Activated T-cell treated with anti-CD3 and anti-CD28 coated beads, Interleukin-2, amount 50 U/mL, for 72 hours (primary cell): ENCODE data around the gene TRIM72. TPM values are rescaled to one million over a fixed set of nuclear protein-coding genes. Genes with fewer than 3 reads are reported as not detected.

ENCODE experiments used
- ATAC-seq, 2 donors: fragments of 150-1000 bp; cut with Tn5 transposase; replicated peaks in 1 of 2; 2 replicates each; pipeline ENCODE4 v1.10.0; 2021; ENCODE audit warnings: moderate library complexity in 2 of 2, mild to moderate bottlenecking in 1 of 2
- DNase-seq, 2 donors: peaks; one replicate each; pipeline ENCODE4 v3.0.0; 2021 to 2022; ENCODE audit warnings: mixed read lengths in 1 of 2
- H3K27ac Mint-ChIP-seq: one replicate; pipeline ENCODE4 v1.8.0; 2022; ENCODE audit warnings: mild to moderate bottlenecking, moderate library complexity, mixed read lengths
- H3K27me3 Mint-ChIP-seq: one replicate; pipeline ENCODE4 v1.8.0; 2022; ENCODE audit warnings: low read depth, mixed read lengths
- H3K36me3 Mint-ChIP-seq, 2 donors: one replicate each; pipeline ENCODE4 v1.8.0; 2022; ENCODE audit warnings: mixed read lengths in 2 of 2, mild to moderate bottlenecking in 1 of 2; ENCODE audit not compliant: insufficient read depth in 2 of 2
- H3K4me1 Mint-ChIP-seq: one replicate; pipeline ENCODE4 v1.8.0; 2022; ENCODE audit warnings: low read depth, mixed read lengths
- H3K4me3 Mint-ChIP-seq, 2 donors: one replicate each; pipeline ENCODE4 v1.8.0; 2022; ENCODE audit warnings: mild to moderate bottlenecking in 2 of 2, mixed read lengths in 2 of 2, moderate library complexity in 2 of 2
- H3K9me3 Mint-ChIP-seq, 2 donors: one replicate each; pipeline ENCODE4 v1.8.0; 2022; ENCODE audit warnings: mixed read lengths in 2 of 2
- total RNA-seq, 2 donors: library from RNA; stranded (reverse); gene quantifications; one replicate each; pipeline ENCODE4 v1.2.3, GENCODE V29; 2022

Gene TRIM72
- total RNA-seq, 2 donors from 2014 or later, result 0.05 TPM; not detected in 1

- Mint-ChIP-seq H3K9me3 (no peaks in the 10 kb centered on the region), H3K27me3 (no peaks in the 10 kb centered on the region), H3K4me3 (peak overlapping the region; percentile 56 to 71), H3K4me1 (peaks cover 92% of the 10 kb centered on the region), H3K36me3 (peaks cover 59 to 95% of the 10 kb centered on the region in 2 donors), H3K27ac (peak overlapping the region; percentile 89)
- ATAC-seq (no peak), DNase-seq (no peak)
These were observed 28.6 kb upstream of the TRIM72 start for GRCh38 chr16:31185339-31185738.

DNA sequence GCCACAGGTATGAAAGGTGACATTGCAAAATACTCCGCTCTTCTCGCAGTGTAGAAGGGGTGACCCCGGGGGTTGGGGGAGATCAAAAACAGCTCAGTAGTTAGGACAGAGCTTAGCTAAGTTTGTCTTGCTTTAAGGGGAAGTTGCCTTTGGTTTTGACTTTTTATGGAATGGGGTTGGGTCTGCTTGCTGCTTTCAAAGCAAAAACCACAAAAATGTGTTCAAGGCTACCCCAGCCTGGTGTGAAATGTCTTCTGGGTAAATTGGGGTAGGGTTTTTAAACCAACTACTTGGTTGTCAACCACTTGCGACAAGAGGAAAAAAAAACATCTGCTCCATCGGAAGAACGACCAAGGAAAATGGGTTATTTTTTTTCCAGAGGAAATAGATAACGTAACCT is 27.7 kb upstream of the TRIM72 start:
- Mint-ChIP-seq H3K36me3 (peaks cover 60 to 98% of the 10 kb centered on the region in 2 donors), H3K27ac (peak overlapping the region; percentile 89), H3K4me3 (peak overlapping the region; percentile 30 to 71), H3K4me1 (peaks cover 96% of the 10 kb centered on the region), H3K27me3 (no peaks in the 10 kb centered on the region), H3K9me3 (no peaks in the 10 kb centered on the region)
- no peak for ATAC-seq
- no peak for DNase-seq

- Mint-ChIP-seq H3K27ac (peak overlapping the region; percentile 89), H3K9me3 (no peaks in the 10 kb centered on the region), H3K36me3 (peaks cover 61 to 98% of the 10 kb centered on the region in 2 donors), H3K27me3 (no peaks in the 10 kb centered on the region), H3K4me1 (peaks cover 96% of the 10 kb centered on the region), H3K4me3 (peak overlapping the region; percentile 40 to 71)
- ATAC-seq, result peak; percentile 4
- no peak for DNase-seq
These were observed 26.8 kb upstream of the TRIM72 start for GRCh38 chr16:31186930-31187807.

- Mint-ChIP-seq H3K27ac (peak overlapping the region; percentile 89), H3K36me3 (peaks cover 55 to 97% of the 10 kb centered on the region in 2 donors), H3K9me3 (no peaks in the 10 kb centered on the region), H3K4me3 (no peak overlapping the region), H3K4me1 (peaks cover 96% of the 10 kb centered on the region), H3K27me3 (no peaks in the 10 kb centered on the region)
- DNase-seq, result no peak
- ATAC-seq, result no peak
These were observed 26.1 kb upstream of the TRIM72 start for GRCh38 chr16:31187808-31188189.

GRCh38 chr16:31188450-31189411 is 25.2 kb upstream of the TRIM72 start:
- Mint-ChIP-seq H3K36me3 (peaks cover 52 to 95% of the 10 kb centered on the region in 2 donors), H3K9me3 (no peaks in the 10 kb centered on the region), H3K27ac (peak overlapping the region; percentile 89), H3K4me3 (peak overlapping the region in 1 of 2 donors; percentile 21), H3K4me1 (peaks cover 96% of the 10 kb centered on the region), H3K27me3 (no peaks in the 10 kb centered on the region)
- DNase-seq (no peak), ATAC-seq (no peak)

- ATAC-seq, result no peak
- peak overlapping the region in 1 of 2 donors; percentile 21 for H3K4me3 Mint-ChIP-seq
- no peaks in the 10 kb centered on the region for H3K9me3 Mint-ChIP-seq
- DNase-seq, result no peak
- peaks cover 96% of the 10 kb centered on the region for H3K4me1 Mint-ChIP-seq
- H3K27me3 Mint-ChIP-seq, result no peaks in the 10 kb centered on the region
- peaks cover 50 to 95% of the 10 kb centered on the region in 2 donors for H3K36me3 Mint-ChIP-seq
- peak overlapping the region; percentile 89 for H3K27ac Mint-ChIP-seq
These were observed 24.5 kb upstream of the TRIM72 start for GRCh38 chr16:31189412-31189778.

GRCh38 chr16:31190061-31190460 is 23.9 kb upstream of the TRIM72 start:
- no peaks in the 10 kb centered on the region for H3K27me3 Mint-ChIP-seq
- ATAC-seq, result peak in 1 of 2 donors; percentile 8
- peak overlapping the region in 1 of 2 donors; percentile 7 for H3K4me3 Mint-ChIP-seq
- peak overlapping the region; percentile 89 for H3K27ac Mint-ChIP-seq
- H3K9me3 Mint-ChIP-seq, result no peaks in the 10 kb centered on the region
- H3K4me1 Mint-ChIP-seq, result peaks cover 94% of the 10 kb centered on the region
- H3K36me3 Mint-ChIP-seq, result peaks cover 46 to 94% of the 10 kb centered on the region in 2 donors
- DNase-seq, result no peak

DNA sequence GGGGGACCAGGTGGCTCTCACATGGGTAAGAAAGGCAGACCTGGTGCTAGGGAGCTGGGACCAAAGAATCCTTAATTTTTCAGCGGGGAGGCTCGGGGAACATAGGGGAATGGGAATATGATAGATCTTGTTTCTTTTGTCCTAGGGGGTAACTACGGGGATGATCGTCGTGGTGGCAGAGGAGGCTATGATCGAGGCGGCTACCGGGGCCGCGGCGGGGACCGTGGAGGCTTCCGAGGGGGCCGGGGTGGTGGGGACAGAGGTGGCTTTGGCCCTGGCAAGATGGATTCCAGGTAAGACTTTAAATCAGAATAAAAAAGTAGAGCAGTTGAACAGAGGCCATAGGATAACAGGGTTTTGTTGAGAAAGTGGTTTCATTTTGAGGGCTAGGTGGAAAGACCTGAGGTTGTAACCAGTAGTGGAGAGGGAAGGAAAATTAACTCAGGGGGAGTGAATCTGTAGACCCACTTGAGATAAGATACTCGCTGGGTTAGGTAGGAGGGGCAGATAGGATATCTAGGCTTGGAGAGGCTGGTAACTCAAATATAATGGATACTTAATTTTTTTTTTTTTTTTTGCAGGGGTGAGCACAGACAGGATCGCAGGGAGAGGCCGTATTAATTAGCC is 23.0 kb upstream of the TRIM72 start:
- H3K4me1 Mint-ChIP-seq, result peaks cover 92% of the 10 kb centered on the region
- H3K27me3 Mint-ChIP-seq, result no peaks in the 10 kb centered on the region
- no peaks in the 10 kb centered on the region for H3K9me3 Mint-ChIP-seq
- DNase-seq (no peak), ATAC-seq (no peak)
- H3K36me3 Mint-ChIP-seq, result peaks cover 39 to 94% of the 10 kb centered on the region in 2 donors
- H3K4me3 Mint-ChIP-seq, result no peak overlapping the region
- H3K27ac Mint-ChIP-seq, result peak overlapping the region; percentile 89

GRCh38 chr16:31191697-31192428 is 22.1 kb upstream of the TRIM72 start:
- Mint-ChIP-seq H3K4me3 (no peak overlapping the region), H3K36me3 (peaks cover 36 to 92% of the 10 kb centered on the region in 2 donors)
- peak in 1 of 2 donors; percentile 4 for ATAC-seq

DNA sequence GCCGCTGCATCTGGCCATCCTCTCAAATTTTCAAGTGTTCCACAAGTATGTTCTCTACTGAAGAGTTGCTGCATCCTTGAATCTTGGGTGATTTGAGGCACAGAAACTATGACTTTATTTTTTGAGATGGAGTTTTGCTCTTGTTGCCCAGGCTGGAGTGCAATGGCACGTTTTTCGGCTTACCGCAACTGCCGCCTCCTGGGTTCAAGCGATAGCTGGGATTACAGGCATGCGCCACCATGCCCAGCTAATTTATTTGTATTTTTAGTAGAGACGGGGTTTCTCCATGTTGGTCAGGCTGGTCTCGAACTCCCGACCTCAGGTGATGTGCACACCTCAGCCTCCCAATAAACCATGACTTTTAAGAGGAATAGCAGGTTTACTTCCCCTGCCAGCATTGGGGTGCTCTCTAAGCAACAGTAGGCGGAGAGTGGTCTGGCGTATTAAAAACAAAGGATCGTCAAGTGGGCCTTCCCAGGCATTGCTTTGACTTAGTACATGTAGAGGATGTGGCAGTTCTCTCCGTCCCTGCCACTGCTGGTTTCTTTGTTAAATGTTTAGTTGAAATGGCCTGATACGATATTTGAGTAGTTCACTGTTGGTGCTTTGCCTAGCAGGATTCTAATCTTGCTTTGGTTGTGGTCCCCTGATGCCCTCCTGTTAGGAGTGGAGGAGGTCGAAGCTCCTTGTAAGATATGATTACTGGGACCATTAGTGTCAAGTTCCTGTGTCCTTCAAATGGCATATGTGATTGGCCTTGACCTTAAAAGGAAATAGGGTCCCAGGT is 20.9 kb upstream of the TRIM72 start:
- H3K9me3 Mint-ChIP-seq, result no peaks in the 10 kb centered on the region
- DNase-seq, result no peak
- ATAC-seq, result peak in 1 of 2 donors; percentile 0
- H3K36me3 Mint-ChIP-seq, result peaks cover 30 to 80% of the 10 kb centered on the region in 2 donors
- H3K27ac Mint-ChIP-seq, result no peak overlapping the region
- peaks cover 89% of the 10 kb centered on the region for H3K4me1 Mint-ChIP-seq
- no peak overlapping the region for H3K4me3 Mint-ChIP-seq
- no peaks in the 10 kb centered on the region for H3K27me3 Mint-ChIP-seq

More at GRCh38 chr16:31191697-31192428, 22.1 kb upstream of the TRIM72 start:
- H3K27ac Mint-ChIP-seq, result peak overlapping the region; percentile 89
- H3K27me3 Mint-ChIP-seq, result no peaks in the 10 kb centered on the region
- peaks cover 90% of the 10 kb centered on the region for H3K4me1 Mint-ChIP-seq
- H3K9me3 Mint-ChIP-seq, result no peaks in the 10 kb centered on the region
- DNase-seq, result no peak

DNA sequence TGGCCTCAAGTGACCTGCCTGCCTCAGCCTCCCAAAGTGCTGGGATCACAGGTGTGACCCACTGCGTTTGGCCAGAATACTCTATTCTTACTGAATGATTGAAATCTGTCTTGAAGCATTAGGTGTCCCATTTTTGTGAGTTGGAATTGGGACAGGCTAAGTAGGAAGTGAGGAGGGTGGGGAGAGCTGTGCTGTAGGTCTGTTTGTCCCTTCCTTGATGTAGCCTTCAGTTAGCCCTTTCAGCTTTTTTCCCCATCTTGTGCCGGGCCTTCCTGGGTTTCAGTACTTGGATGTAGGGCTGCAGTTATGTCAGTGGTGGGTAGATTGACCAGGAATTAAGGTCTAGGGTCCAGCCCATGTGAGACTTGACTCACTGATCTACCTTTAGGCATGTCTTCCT is 20.0 kb upstream of the TRIM72 start:
- H3K4me3 Mint-ChIP-seq, result no peak overlapping the region
- ATAC-seq (peak in 1 of 2 donors; percentile 0), DNase-seq (no peak)
- H3K27me3 Mint-ChIP-seq, result no peaks in the 10 kb centered on the region
- H3K4me1 Mint-ChIP-seq, result peaks cover 89% of the 10 kb centered on the region
- H3K27ac Mint-ChIP-seq, result peak overlapping the region; percentile 8
- no peaks in the 10 kb centered on the region for H3K9me3 Mint-ChIP-seq
- peaks cover 30 to 75% of the 10 kb centered on the region in 2 donors for H3K36me3 Mint-ChIP-seq
